HG02852 (cell line): Measurements from ENCODE around the gene LRP1B.

Experiments
- ATAC-seq: cut with Tn5 transposase; IDR thresholded peaks from one replicate; pipeline ENCODE4 v1.9.1; 2021; ENCODE audit warnings: mild to moderate bottlenecking, moderate library complexity; ENCODE audit not compliant: unreplicated experiment

Gene LRP1B

GRCh38 chr2:141364821-141365220 lies 766.0 kb downstream of the LRP1B start:
- no peak for ATAC-seq

DNA sequence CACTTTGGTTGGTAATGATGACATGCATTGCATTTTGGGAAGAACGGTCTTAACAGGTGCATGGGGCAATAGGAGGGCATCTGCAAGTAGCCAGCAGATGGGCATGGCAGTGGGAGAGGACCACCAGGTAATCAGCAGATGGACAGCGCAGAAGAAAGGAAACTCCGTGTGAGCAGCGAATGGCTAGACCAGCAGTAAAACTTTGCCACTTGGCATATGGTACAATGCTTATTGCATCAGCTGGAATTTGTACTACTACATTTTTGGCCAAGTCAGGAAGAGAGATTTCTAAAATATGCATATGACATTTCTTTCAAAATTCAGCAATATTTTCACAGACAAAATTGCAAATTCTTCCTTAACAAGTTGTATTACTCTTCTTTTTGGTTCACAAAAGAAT lies 768.5 kb downstream of the LRP1B start:
- ATAC-seq = no peak

- ATAC-seq = no peak
Measured at GRCh38 chr2:141348481-141348880, 782.3 kb downstream of the LRP1B start.

DNA sequence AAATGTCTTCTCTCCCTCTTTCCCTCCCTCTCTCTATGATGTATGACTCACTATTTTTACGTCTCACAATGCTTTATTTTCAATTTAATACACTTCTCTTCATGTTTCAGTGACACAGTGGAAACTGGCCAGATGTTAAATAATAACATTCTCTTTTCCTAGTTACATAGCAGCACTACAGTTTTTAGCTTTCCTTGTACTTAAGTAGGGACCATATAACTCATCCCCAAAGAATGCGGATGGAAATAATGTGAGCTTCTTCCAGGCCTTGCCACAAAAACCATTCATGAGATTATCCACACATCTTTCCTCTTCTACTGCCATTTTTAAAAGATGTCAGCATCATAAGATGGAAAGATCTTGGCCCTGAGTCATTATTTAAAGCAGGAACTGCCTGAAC lies 789.4 kb downstream of the LRP1B start:
- no peak for ATAC-seq

- ATAC-seq = no peak
Measured at GRCh38 chr2:141331127-141331526, 799.7 kb downstream of the LRP1B start.

- ATAC-seq = no peak
Measured at GRCh38 chr2:141329964-141330363, 800.9 kb downstream of the LRP1B start.

DNA sequence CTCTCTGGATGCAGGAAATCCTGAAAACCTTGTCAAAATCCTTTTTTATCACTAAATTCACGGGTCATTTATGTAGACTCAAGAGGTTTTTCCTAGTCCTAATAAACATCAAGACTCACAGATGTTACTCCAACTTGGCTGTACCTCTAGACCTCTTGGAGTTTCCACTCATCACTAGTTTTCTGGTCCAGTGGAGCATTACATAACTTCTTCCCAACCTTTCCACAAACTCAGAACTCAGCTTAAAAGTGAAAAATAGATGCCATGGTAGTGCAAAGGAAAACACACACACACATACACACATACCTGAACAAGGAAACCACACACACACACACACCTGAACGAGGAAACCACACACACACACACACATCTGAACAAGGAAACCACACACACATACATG lies 807.2 kb downstream of the LRP1B start:
- ATAC-seq = no peak

DNA sequence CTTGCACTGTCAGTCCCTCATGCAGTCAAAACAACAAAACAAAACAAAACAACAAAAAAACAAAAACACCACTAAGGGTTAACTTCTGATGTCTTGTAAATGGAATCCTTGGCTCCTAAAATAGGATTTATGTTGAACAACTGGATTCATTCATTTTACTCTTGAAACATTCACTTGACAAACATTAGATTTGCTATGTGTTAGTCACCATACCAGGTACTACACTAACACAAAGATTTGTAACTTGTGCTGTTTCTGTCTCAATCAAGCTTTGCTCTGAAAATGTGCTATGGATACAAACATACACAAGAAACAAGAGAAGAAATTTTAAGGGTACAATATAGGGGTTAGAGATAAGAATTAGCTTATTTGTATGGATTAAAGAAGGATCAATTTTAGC lies 812.8 kb downstream of the LRP1B start:
- ATAC-seq = no peak

- ATAC-seq = no peak
Measured at GRCh38 chr2:141316606-141317005, 814.2 kb downstream of the LRP1B start.

DNA sequence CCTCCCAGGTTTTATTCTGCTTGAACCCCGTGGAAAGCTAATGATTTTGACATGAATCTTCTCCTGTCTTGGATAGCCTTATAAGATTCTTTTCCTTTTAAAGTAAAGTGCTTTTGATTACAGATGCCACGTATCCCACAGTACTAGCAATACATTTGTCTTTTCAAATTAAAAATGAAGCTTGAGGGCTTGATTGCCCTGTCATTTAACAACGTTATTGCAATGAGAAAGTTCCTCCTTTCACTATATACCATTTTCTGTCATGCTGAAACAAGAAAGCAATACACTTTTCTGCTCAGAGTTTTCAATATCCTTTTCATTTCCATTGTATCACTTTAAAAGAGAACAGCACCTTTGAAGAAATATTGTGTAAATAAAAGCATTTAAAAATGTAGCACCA lies 814.7 kb downstream of the LRP1B start:
- no peak for ATAC-seq

DNA sequence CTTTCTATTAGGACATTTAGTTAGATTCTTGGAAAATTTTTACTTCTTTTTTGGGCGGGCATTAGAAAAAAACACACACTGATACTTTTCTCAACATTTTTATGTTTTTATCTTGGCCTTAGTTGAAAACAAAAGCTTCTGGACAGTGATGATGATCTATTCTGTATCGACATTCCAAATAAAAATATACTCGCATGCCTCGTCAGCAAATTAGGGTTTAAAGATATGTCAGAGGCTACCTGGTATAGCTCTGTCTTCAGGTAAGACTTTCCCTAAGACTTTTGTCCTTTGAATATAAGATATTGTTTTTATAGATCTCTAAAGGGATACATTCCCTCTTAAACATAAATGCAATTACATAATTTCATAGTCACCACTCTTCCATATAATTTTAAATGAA lies 816.8 kb downstream of the LRP1B start:
- ATAC-seq = no peak

DNA sequence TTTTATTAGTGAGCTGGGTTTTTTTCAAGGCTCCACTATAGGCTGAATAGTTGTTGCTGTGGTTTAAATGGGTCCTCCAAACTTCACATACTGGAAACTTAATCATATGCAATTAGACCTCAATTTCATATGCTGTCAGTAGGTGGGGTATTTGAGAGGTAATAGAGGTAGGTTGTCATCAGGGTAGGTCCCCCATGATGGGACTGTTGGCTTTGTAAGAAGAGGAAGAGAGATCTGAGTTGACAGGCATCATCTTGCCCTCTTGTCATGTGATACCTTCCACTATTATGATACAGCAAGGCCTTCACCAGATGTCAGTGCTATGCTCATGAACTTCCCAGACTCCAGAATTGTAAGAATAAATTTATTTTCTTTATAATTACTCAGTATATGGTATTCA lies 819.4 kb downstream of the LRP1B start:
- ATAC-seq = no peak

DNA sequence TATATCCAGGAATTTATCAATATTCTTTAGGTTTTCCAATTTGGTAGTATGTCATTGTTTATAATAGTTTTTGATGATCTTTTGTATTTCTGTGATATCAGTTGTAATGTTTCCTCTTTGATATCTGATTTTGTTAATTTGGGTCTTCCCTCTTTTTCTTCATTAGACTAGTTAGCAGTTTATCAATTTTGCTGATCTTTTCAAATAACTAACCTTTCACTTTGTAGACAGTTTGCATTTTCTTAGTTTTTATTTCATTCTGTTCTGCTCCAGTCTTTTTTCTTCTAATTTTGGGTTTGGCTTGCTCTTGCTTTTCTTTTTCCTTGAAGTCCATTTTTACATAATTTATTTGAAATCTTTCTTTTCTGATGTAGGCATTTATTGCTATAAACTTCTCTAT lies 824.4 kb downstream of the LRP1B start:
- no peak for ATAC-seq

GRCh38 chr2:141301551-141301950 lies 829.3 kb downstream of the LRP1B start:
- no peak for ATAC-seq

- no peak for ATAC-seq
Measured at GRCh38 chr2:141280037-141280436, 850.8 kb downstream of the LRP1B start.

DNA sequence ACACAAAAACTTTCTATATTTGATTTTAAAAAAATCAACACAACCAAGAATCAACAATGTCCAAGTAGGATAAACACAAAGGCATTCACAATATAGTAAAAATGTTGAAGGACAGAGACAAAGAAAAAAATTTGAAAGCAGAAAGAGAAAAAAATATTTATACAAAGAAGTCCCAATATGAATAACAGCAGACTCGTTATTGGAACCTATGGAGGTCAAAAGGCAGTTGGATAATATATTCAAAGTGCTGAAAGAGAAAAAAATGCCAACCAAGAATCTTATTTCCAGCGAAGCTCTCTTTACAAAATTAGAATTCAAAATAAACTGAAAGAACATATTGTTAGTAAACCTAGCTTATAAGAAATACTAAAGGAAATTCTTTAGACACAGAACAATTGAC lies 859.5 kb downstream of the LRP1B start:
- no peak for ATAC-seq

- ATAC-seq = no peak
Measured at GRCh38 chr2:141264848-141265247, 866.0 kb downstream of the LRP1B start.

DNA sequence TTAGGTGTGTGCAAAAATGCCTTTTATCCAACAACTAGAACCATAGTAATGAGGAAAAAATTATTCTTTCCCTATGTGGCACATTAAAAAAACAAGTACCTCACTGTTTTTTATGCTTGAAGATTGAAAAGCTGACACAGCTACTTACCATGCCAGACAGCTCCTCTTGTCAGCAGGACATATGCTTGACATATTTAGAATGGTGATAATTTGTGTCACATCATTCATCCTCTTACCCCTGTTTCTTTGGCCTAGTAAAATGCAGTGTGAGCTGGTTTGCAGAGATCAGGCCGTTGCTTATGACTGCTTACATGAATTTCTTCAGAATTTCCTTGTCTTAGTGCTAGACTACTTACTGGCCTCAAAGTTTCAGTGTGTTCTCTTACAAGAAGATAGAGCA lies 869.9 kb downstream of the LRP1B start:
- ATAC-seq = no peak

DNA sequence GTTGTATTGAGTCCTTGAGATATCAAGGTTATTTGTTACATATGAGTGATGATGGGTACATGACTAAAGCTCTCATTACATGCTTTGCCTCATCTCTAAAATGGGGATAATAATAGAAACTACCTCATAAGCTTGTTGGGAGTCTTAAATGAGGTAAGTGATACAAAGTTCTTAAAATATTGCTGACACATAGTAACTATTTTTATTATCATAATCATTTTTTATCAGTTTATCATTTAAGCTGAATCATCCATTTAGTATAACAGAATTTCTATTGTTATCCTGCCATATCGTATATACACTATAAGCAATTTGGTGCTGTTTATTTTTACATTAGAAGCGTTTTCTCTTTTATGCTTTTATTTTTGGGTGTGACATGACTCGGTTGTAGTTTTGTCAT lies 871.1 kb downstream of the LRP1B start:
- no peak for ATAC-seq

DNA sequence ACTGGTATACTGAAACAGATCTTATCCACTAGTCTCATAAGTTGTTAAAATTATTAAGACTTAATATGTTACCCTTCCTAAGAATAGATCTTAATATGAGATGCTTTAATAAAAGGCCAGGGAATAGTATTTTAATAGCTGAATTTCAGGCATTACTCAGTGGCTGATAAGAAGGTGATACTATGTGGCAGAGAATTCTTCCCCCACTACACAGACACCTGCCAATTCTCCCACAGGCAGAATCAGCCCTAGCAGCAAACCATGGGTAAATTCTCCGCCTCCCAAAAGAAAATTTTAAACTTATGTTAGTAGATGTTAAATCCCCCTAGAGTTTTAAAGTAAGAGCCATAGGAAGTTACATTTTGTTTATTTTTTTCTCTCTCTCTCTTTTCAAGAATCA lies 888.8 kb downstream of the LRP1B start:
- no peak for ATAC-seq

DNA sequence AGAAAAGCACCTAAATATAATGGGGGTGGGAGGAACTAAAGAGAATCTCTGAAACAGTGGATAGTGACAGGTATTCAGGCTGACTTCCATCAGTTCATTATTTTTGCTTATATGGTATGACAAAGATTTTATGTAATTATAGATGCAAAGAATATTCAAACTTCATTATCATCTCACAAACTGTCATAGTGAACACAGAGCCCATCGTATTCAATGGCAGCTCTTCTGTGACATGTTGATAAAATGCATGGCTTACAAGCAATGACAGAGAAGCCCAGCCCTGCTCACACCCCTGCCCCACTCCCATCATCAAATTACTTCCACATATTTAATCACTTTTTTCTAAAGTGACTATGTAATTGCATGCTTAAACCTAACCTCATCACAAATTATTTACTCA lies 904.3 kb downstream of the LRP1B start:
- no peak for ATAC-seq

GRCh38 chr2:141207036-141207385 lies 923.8 kb downstream of the LRP1B start:
- no peak for ATAC-seq

DNA sequence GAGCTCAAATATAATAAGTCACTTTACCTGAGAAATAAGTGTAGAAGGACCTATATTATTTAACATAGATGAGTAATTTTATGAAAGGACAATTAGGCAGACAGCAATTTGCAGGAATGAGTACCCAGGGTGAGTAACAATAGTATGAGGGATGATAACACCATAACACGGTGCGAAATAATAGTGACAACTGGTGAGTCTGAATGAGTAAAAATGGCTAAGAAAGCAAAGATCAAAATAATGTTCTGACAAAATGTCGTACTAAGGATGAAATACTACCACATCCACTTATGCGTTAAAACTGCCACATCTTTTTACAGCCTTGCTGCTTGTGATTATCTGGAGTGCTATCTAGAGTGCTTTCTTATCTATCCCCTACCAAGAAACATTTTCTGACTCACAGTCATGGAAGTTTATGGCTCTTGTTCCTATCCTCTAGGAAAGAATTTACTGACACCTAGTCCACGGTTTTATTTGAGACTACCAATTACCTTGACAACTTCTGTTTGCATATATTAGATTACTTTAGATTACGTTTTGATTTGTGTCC lies 929.7 kb downstream of the LRP1B start:
- no peak for ATAC-seq

DNA sequence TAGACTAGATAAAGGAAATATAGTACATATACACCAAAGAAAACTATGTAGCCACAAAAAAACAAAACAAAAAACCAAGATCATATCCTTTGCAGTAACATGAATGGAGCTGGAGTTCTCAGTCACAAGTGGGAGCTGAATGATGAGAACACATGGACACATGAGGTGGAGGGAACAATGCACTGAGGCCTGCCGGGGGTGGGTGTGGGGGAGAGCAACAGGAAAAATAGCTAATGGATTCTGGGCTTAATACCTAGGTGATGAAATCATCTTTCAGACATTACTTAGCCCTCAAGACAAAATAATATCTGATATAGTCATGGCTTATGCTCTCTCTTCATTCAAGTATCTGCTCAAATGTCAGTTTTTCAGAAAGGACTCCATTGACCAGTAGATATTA lies 930.6 kb downstream of the LRP1B start:
- ATAC-seq = no peak
